Loucy (cell line): ENCODE results near the gene SLX4IP.

ENCODE experiments used
- H2AFZ ChIP-seq: fragments of 200-600 bp; sonication (generic); 2 replicates; pipeline ENCODE4 v1.6.0; 2016; ENCODE audit warnings: antibody characterized with exemption, mild to moderate bottlenecking, low read length, moderate library complexity
- H3F3A ChIP-seq: fragments of 200-600 bp; 2 replicates; pipeline ENCODE4 v1.6.0; 2016; ENCODE audit warnings: antibody characterized with exemption, low read depth, mild to moderate bottlenecking
- H3K27me3 ChIP-seq: fragments of 200-600 bp; sonication (generic); 2 replicates; pipeline ENCODE4 v1.6.1; 2014; ENCODE audit warnings: low read length, mild to moderate bottlenecking; ENCODE audit not compliant: insufficient read depth, poor library complexity, severe bottlenecking
- H3K36me3 ChIP-seq: fragments of 200-600 bp; sonication (generic); 2 replicates; pipeline ENCODE4 v1.6.1; 2016; ENCODE audit warnings: low read length; ENCODE audit not compliant: insufficient read depth
- H3K4me1 ChIP-seq: fragments of 200-600 bp; sonication (generic); 2 replicates; pipeline ENCODE4 v1.5.1; 2014; ENCODE audit warnings: low read length, mild to moderate bottlenecking; ENCODE audit not compliant: insufficient read depth, poor library complexity, severe bottlenecking
- H3K4me2 ChIP-seq: fragments of 200-600 bp; sonication (generic); 2 replicates; pipeline ENCODE4 v1.6.0; 2014; ENCODE audit warnings: antibody characterized with exemption, low read length, low read depth, mild to moderate bottlenecking; ENCODE audit not compliant: poor library complexity, severe bottlenecking
- H3K4me3 ChIP-seq: fragments of 200-600 bp; sonication (generic); 2 replicates; pipeline ENCODE4 v1.5.1; 2014; ENCODE audit warnings: low read length, mild to moderate bottlenecking, mixed read lengths; ENCODE audit not compliant: poor library complexity, severe bottlenecking
- H3K79me2 ChIP-seq: fragments of 200-600 bp; sonication (generic); 2 replicates; pipeline ENCODE4 v1.6.1; 2014; ENCODE audit warnings: low read length; ENCODE audit not compliant: insufficient read depth
- H3K9ac ChIP-seq: fragments of 200-600 bp; sonication (generic); 2 replicates; pipeline ENCODE4 v1.6.0; 2014; ENCODE audit warnings: mild to moderate bottlenecking, low read depth, low read length, moderate library complexity; ENCODE audit not compliant: poor library complexity, severe bottlenecking
- H3K9me2 ChIP-seq: fragments of 200-600 bp; sonication (generic); replicated peaks from 2 replicates; pipeline ENCODE4 v1.6.1; 2016; ENCODE audit warnings: low read depth, low read length, mixed read lengths
- H3K9me3 ChIP-seq: fragments of 200-600 bp; sonication (generic); 2 replicates; pipeline ENCODE4 v1.6.1; 2014; ENCODE audit warnings: mild to moderate bottlenecking, antibody characterized with exemption, low read length, low read depth; ENCODE audit not compliant: insufficient read depth
- H4K20me1 ChIP-seq: fragments of 200-600 bp; sonication (generic); 2 replicates; pipeline ENCODE4 v1.6.0; 2014; ENCODE audit warnings: antibody characterized with exemption, low read length, mild to moderate bottlenecking; ENCODE audit not compliant: insufficient read depth, poor library complexity, severe bottlenecking
- CTCF ChIP-seq: fragments of 200-600 bp; sonication (generic); conservative IDR thresholded peaks from 2 replicates; pipeline ENCODE4 v1.5.1; 2014; ENCODE audit warnings: mild to moderate bottlenecking, antibody characterized with exemption, low read length
- EZH2phosphoT487 ChIP-seq: fragments of 200-600 bp; IDR thresholded peaks from 2 replicates; pipeline ENCODE4 v1.6.1; 2018; ENCODE audit warnings: antibody characterized with exemption, mild to moderate bottlenecking, moderate library complexity, borderline replicate concordance

The SLX4IP gene

GRCh38 chr20:10492065-10492464 lies 57.0 kb downstream of the SLX4IP start:
- H3F3A ChIP-seq: 0 out of 2 replicates have a peak, but pooled peaks cover 3% of the 10 kb centered on the region
- H3K79me2 ChIP-seq: peaks cover 16% of the 10 kb centered on the region
- H3K4me3 ChIP-seq: no peak overlapping the region
- H3K9me2 ChIP-seq: no peaks in the 10 kb centered on the region
- H3K9me3 ChIP-seq: no peaks in the 10 kb centered on the region
- no peaks in the 10 kb centered on the region for H4K20me1 ChIP-seq
- H3K27me3 ChIP-seq: no peaks in the 10 kb centered on the region
- H3K4me2 ChIP-seq: no peak overlapping the region
- no peak overlapping the region for H2AFZ ChIP-seq
- peaks cover 69% of the 10 kb centered on the region for H3K4me1 ChIP-seq
- H3K36me3 ChIP-seq: no peaks in the 10 kb centered on the region
- TF ChIP-seq EZH2phosphoT487 (no peak), CTCF (no peak)
- H3K9ac ChIP-seq: no peak overlapping the region

GRCh38 chr20:10492844-10493243 lies 57.7 kb downstream of the SLX4IP start:
- Histone ChIP-seq H3K36me3 (no peaks in the 10 kb centered on the region), H3K4me2 (no peak overlapping the region), H4K20me1 (no peaks in the 10 kb centered on the region), H3K4me1 (peaks cover 70% of the 10 kb centered on the region), H3K4me3 (no peak overlapping the region), H3F3A (0 out of 2 replicates have a peak, but pooled peaks cover 3% of the 10 kb centered on the region), H3K9ac (no peak overlapping the region), H3K9me3 (no peaks in the 10 kb centered on the region), H3K79me2 (peaks cover 12% of the 10 kb centered on the region), H3K9me2 (no peaks in the 10 kb centered on the region), H2AFZ (no peak overlapping the region), H3K27me3 (no peaks in the 10 kb centered on the region)
- TF ChIP-seq CTCF: peak; percentile 31
- TF ChIP-seq EZH2phosphoT487: no peak

- H3K4me1 ChIP-seq: peaks cover 55% of the 10 kb centered on the region
- H3F3A ChIP-seq: 0 out of 2 replicates have a peak, but pooled peaks cover 3% of the 10 kb centered on the region
- H3K79me2 ChIP-seq: peaks cover 23% of the 10 kb centered on the region
- no peaks in the 10 kb centered on the region for H3K9me3 ChIP-seq
- H3K9me2 ChIP-seq: no peaks in the 10 kb centered on the region
- H3K4me3 ChIP-seq: peak overlapping the region; percentile 45
- H3K9ac ChIP-seq: no peak overlapping the region
- H3K4me2 ChIP-seq: peak overlapping the region; percentile 43
- H2AFZ ChIP-seq: no peak overlapping the region
- TF ChIP-seq EZH2phosphoT487: 0 out of 2 replicates have a peak, but pooled peaks have one; percentile 40
- no peak for TF ChIP-seq CTCF
- H3K27me3 ChIP-seq: no peaks in the 10 kb centered on the region
- H3K36me3 ChIP-seq: no peaks in the 10 kb centered on the region
- no peaks in the 10 kb centered on the region for H4K20me1 ChIP-seq
Measured at GRCh38 chr20:10495173-10495572, 60.1 kb downstream of the SLX4IP start.
